ENCODE results near the gene RDM1.

GRCh38 chr17:35890774-35891155 is 39.8 kb downstream of the RDM1 start:
- TF ChIP-seq EP300 (IDR thresholded peaks at IDR 0.05; ENCODE audit: borderline replicate concordance) (no peak), REST (IDR thresholded peaks at IDR 0.05; ENCODE audit: low read depth) (no peak), CREB1 (IDR thresholded peaks at IDR 0.05; ENCODE audit: low read depth) (no peak), TEAD4 (IDR thresholded peaks at IDR 0.05) (no peak), FOXM1 (IDR thresholded peaks at IDR 0.05; ENCODE audit: borderline replicate concordance, low read depth) (no peak), RAD21 (IDR thresholded peaks at IDR 0.05; ENCODE audit: low read depth) (no peak), MAX (IDR thresholded peaks at IDR 0.05) (no peak), TAF1 (IDR thresholded peaks at IDR 0.05; ENCODE audit: low read depth) (no peak), CEBPB (IDR thresholded peaks at IDR 0.05) (no peak), YY1 (IDR thresholded peaks at IDR 0.05; ENCODE audit: low read depth) (no peak), NFIC (IDR thresholded peaks at IDR 0.05) (no peak), ZBTB7A (IDR thresholded peaks at IDR 0.05; ENCODE audit: low read depth) (no peak), TCF12 (IDR thresholded peaks at IDR 0.05; ENCODE audit: low read depth) (no peak), USF1 (IDR thresholded peaks at IDR 0.05) (no peak)

Data from Ishikawa (cell line).